Activated CD4-positive, alpha-beta memory T cell treated with anti-CD3 and anti-CD28 coated beads, Interleukin-2, amount 10 ng/mL, durations not matched to agents 7 days and 5 days (primary cell): ENCODE data around the gene PRTG. TPM values are rescaled to one million over a fixed set of nuclear protein-coding genes. Genes with fewer than 3 reads are reported as not detected.

Experiments used
- total RNA-seq, 2 experiments: library from RNA; stranded (reverse); gene quantifications; one replicate each; pipeline ENCODE4 v1.2.3, GENCODE V29; 2021

PRTG gene
- total RNA-seq, 2 experiments from 2014 or later, result not detected

Other genes with a start within 250 kb of the PRTG start
- not detected for gene DNAAF4, start 234.9 kb downstream of the PRTG start, total RNA-seq
- gene PYGO1, start 154.8 kb downstream of the PRTG start, total RNA-seq, result not detected